GM04503 (cell line): ENCODE results near the gene IPO11.
"Not testable (repeated sequence)": the region's sequence is repeated elsewhere in the genome, so short reads cannot be mapped to it uniquely, and the experiment has no call there.

Experiments
- DNase-seq: peaks from one replicate; pipeline ENCODE4 v3.0.0-alpha.2; 2012; ENCODE audit warnings: low read depth

IPO11 gene

DNA sequence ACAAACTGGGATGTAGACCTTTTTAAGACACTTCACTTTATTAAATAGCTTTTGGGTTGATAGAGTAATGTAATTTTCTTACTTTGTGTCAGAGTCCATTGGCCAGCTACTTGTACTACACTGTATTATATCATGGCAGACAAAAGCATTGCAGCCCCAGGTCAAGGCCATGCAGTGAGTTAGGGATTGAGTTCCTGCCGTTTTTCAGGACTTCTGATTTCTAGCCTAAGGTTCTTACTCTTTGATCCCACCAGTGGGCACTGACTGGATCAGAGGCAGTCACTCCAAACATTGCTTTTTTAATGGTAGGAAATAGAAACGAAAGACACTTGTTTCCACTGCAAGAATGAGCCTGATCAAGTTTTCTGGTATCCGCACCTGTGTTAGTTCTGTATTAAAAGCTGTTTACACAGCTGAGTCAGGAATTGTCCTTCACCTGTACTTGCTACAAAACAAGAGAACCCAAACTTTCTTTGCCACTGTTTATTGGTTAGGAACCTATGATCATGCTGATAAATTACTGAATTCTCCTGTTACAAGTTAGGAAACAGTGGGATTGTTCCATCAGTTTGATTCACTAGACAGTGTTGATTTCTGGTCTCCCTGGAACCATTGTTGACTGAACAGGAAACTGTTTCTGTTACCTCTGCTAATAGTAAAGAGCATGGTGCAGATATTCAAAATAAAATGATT, 188.1 kb downstream of the IPO11 start:
- DNase-seq, result no peak

DNA sequence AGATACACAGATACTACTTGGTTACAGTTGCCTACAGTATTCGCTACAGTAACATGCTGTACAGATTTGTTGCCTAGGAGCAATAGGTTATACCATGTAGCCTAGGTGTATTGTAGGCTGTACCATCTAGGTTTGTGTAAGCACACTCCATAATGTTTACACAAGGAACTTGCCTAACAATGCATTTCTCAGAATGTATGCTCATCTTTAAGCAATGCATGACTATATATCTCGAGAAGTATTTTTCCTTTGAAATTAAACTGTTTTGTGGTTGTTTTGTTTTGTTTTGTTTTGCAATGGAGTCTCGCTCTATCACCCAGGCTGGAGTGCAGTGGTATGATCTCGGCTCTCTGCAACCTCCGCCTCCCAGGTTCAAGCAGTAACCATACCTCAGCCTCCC, 191.4 kb downstream of the IPO11 start:
- DNase-seq, result no peak

DNA sequence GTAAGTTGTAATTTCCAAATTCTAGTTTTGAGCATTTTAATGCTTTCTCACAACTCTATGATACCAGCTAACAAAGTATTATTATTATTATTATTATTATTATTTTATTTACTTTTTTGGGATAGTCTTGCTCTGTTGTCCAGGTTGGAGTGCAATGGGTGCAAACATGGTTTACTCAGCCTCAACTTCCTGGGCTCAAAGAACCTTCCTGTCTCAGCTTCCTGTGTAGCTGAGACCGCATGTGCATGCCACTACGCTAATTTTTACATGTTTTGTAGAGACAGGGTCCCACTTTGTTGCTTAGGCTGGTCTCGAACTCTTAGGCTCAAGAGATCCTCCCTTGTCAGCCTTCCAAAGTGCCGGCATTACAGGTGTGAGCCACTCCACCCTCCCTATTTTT, 193.1 kb downstream of the IPO11 start:
- DNase-seq, result no peak

DNA sequence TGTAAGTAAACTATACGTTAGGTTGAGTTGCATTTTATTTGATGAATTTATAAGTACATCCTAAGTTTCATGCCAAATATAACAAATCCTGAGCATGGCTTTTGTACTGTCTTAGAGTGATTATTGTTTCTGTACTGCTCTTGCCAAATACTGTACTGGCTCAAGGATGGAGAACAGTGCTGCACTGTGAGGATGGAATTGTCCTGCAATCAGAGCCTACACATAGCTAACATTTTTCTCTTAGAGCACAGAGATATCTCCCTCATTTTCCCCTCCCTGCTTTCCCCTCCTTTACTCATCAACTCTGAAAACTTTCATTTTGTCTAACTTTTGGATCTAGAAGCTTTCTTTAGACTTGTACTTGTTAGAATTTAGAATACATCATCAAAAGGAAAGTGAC, 194.3 kb downstream of the IPO11 start:
- no peak for DNase-seq

DNA sequence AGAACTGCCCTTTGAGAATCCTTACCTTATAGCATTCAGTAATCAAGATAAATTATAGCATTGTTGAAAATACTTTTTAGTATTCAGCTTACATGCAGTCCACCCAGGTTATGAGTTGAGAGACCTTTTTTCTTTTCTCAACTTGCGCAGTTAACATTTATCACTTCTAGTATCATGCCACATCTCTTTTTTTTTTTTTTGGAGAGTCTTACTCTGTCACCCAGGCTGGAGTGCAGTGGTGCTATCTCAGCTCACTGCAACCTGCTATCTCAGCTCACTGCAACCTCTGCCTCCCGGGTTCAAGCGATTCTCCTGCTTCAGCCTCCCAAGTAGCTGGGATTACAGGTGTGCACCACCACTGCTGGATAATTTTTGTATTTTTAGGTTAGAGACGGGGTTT, 195.1 kb downstream of the IPO11 start:
- no peak for DNase-seq

DNA sequence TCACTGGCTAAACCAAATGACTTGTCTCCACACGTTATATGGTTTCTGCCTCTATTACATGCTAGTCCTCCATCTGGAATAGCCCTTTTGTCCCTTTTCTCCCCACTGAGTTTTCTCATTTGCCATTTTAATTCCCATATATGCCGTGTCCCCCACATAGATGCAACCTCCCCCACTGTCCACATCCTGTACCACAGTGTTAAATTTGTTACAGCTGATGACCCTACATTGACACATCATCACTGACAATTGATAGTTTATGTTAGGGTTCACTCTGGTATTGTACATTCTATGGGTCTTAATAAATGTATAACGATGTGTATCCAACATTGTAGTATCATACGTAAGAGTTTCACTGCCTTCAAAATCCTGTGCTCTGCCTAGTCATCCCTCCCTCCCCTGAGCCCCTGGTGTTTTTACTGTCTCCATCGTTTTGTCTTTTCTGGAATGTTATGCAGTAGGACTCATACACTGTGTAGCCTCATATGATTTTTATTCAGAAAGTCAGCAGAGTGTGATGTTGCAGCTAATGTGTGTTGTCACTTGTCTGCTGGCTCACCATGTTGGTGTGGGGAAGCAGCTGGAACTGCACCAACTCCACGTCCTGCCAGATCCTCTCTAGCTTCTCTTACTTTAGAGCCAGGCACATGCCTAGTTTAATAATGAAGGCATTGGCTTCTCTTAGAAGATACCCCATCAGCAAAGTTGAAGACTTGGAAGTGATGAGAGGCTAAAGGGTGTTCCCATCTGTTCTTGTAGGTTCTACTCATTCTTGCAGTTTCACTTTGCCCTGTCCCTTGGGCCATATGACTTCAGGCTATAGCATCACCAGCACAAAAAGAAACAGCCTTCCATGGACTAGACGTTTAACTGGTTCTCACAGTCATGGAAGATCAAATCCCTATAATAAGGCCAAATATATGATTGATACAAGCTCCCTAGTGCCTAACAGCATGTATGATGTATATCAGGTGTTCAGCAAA, 196.3 kb downstream of the IPO11 start:
- DNase-seq, result no peak

DNA sequence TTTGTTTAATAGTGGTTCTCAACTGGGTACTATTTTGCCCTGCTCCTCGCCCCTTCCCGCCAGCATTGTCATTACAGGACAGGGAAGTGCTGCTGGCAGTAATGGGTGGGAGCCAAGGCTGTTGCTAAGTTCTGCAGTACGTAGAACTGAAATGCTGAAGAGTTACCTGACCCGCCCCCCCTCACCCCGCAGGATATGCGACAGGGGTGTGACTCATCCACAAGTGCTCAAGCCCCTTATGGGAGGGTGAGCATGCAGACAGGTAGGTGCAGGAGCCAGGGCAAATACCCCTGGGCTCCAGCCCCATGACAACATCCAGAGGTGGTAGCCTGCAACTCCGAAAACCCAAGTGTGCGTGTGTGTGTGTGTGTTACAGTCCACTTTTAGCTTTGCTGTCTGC, 201.8 kb downstream of the IPO11 start:
- DNase-seq, result no peak

DNA sequence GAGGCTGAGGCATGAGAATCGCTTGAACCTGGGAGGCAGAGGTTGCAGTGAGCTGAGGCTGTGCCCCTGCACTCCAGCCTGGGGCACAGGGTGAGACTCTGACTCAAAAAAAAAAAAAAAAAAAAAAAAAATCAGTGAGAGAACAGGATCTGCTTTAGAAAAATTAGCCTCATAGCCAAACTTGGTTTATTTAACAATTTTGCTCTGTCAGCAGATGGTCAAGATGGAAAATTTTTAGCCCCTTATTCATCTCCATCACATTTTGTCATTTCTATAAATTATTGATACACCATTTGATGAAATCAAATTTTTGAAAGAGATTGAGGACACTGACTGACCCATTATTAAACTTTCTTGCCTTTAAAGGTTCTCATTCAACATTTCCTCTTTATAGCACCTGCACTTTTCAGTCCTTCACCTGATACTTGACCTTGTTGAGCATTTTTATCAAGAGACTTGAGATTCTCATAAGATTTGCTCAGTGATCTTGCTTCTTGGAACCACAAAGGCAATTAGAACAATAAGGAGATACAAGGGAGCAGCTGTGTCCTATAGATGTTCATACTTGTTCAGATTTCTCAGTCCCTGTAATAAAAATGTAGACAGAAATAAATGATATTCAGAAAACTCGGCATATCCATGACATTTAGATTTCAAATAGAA, 204.2 kb downstream of the IPO11 start:
- DNase-seq, result no peak

DNA sequence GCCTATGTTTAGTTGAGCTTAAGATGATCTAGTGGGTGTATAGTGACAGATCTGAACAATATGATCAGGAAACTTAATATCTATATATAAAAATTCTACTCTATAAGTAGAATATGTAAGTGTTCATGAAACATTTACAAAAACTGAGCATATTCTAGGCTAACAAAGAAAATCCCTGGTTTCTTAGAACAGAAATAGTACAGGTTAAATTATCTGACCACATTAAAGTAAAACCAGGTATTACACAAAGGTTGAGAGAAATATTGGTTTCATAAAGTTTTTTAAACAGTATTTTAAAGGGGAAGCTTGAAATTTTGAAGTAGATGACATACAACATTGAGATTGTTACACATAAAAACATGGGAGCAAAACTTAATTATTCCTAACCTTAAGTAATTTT, 205.4 kb downstream of the IPO11 start:
- no peak for DNase-seq

DNA sequence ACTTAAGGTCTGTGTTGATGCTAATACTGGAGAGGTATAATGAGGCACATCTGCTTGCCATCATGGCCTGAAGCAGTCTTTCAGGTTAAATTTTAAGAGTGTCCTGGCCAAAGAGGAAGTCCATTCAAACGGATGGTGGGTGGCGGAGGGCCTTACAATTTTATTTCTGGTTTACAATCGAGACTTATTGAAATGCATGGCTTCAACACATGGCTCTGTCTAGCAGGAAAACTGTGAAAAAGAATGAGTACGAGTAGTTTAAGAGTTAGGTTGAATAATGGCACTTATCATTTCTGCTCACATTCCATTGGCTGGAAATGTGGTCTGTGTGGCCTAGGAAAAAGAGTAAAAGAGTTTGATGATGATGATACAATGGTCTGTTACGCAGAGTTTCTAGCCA, 208.2 kb downstream of the IPO11 start:
- DNase-seq, result no peak

DNA sequence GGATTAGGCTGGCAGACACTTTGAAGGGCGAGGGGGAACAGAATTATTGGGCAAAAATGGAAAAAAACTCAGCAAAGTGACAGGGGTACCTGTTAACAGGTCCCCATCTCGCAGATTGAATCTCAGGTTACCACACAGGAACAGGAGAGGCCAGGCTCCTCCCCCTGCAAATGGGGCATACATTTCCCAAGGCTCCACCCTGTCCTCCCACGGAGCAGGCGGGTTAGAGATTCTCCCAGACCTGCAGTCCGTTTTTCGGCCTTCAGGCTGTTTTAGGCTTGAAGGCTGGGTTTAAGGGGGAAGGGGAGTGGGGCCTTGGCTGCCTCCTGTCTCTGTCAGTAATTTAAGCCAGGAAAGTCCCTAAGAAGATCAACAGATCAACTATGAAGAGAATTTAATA, 208.7 kb downstream of the IPO11 start:
- no peak for DNase-seq

DNA sequence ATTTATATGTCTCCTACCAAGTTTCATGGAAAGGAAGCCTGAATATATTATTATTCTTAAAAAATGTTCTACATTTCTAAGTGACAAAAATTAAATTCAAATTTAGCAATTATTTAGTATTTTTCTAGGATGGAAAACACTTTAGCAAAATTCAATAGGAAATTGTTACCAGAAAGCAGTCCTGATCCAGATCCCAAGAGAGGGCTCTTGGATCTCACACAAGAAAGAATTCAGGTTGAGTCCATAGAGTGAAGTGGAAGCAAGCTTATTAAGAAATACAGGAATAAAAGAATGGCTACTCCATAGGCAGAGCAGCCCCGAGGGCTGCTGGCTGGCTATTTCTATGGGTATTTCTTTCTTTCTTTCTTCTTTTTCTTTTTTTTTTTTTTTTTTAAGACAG, 210.7 kb downstream of the IPO11 start:
- DNase-seq, result no peak

DNA sequence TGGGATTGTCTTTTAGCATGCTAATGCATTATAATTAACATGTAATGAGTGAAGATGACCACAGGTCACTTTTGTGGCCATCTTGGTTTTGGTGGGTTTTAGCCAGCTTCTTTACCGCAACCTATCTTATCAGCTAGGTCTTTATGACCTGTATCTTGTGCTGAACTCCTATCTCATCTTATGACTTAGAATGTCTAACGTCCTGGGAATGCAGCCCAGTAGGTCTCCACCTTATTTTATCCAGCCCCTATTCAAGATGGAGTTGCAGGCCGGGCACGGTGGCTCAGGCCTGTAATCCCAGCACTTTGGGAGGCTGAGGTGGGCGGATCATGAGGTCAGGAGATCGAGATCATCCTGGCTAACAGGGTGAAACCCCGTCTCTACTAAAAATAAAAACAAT, 211.9 kb downstream of the IPO11 start:
- not testable (repeated sequence) for DNase-seq

DNA sequence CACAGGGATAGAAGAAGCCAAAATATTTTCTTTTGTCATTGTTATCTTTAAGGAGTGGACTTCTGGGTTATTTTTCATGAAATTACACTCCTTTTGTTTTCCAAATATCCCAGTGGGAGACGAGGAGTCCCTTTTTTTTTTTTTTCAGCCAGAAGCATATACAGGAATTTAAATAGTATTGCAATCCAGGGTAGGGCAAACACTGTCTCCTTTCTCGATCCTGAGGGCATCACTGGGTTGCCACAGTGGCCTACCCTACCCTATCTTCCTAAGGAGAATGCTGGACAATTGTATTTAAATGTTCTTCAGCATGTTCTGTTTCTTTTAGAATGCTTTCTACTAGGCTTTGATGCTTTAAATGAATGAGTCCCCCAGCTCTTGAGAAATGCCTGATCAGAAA, 214.0 kb downstream of the IPO11 start:
- no peak for DNase-seq

DNA sequence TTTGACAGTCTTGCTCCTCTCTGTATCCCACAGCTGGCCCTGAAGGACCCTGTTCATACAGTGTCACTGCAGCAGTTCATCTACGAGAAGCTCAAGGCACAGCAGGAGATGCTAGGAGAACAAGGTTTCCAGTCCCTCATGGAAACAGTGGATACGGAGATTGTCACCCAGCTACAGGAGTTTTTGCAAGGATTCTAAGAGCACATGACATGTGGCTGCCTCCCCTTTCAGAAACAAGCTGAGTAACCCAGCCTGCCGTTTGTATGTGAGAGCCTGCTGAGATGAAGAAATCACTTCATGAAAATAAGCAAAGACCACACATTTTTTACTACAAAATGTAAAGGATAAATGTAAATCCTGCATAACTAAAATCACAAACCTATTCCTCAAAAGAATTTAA, 214.6 kb downstream of the IPO11 start:
- no peak for DNase-seq

DNA sequence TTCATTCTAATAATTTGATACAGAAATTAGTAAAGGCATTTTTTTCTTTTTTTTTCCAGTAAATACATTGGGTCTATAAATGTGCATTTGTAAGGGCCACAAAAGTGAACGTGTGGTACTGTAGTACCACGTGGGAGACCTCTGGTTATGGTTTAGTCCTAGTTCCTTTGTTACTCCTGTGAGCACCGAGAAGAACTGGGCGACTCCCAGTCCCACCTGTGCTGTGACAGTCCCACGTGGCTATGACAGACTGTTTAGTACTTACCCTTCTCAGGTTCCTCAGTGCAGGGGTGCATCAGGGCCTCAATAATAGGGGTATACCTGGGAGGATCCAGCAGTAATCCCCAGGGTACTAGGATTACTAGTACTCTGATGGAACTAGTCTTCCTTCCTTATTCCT, 215.3 kb downstream of the IPO11 start:
- DNase-seq, result no peak

DNA sequence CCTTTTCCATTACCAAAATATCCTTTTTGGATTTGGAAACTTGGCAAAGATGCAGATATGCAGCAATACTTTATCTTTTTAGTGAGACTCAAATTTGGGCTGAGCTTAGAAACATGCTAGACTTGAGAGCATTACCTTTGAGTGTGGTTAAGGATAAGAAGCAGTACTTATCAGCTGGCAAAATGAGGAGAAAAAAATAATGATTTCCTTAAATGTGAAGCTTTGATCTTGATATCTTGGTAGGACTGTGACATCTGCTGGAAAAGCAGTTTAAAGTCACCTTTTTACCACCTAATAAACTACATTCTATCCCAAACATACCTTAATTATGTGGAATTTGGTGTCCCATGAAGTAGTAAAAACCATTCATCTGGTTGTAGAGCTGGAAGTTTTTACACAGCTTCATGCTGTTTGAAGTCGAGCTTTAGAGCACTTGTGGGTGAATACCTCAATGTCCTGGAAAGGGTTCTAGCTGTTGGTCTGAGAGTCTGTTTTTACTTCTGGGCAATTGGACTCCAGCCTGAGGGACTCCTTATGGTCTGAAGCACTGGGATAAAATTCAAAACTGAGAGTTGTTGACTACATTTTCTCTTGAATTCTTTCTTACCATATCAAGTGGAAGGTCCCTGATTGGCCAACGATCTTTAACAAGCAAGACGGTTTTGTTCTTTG, 219.5 kb downstream of the IPO11 start:
- no peak for DNase-seq

DNA sequence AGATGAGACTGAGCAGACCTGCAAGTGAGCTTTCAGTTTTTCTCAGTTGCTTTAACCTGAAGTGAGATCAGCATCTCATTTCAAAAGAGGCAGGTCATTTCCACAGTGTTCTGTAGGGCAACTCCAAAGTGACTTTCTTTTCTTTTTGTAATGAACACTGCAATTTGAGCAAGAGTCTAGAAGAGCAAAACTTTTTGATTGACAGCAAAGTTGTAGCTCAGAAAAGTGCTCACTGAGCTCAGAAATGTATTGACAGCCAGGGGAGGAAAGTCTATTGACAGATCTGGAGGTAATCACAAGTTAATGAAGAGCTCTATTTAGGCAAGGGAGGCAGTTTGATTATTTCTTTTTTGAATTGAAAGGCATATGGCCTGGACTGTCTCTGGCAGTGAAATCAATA, 220.7 kb downstream of the IPO11 start:
- no peak for DNase-seq

DNA sequence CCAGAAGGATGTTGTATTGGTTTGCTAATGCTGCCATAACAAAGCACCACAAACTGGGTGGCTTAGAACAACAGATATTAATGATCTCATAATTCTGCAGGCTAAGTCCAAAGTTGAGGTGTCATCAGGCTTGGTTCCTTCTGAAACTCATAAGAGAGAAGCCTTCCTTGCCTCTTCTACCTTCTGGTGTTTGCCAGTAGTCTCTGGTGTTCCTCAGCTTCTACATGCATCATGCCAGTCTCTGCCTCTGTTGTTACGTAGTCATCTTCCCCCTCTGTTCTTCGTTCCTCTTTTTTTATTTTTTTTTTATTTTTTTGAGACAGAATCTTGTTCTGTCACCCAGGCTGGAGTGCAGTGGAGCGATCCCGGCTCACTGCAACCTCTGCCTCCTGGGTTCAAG, 227.9 kb downstream of the IPO11 start:
- DNase-seq, result no peak

DNA sequence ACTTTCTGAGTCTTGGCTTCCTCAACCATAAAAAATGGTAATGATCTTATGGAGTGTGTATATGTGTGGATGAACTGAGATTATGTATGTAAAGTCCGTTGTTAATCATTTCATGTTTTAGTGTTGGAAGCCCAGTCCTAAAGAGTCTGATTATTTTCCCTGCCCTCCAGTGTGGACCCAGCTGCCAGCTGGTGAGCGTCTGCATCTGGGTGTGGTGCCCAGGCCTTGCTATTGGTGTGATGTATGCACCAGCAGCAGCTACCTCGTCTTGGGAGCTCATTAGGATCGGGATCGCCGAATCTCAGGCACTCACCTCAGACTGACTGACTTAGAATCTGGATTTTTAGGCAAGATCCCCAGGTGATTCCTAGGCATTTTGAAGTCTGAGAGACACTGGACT, 229.9 kb downstream of the IPO11 start:
- no peak for DNase-seq

DNA sequence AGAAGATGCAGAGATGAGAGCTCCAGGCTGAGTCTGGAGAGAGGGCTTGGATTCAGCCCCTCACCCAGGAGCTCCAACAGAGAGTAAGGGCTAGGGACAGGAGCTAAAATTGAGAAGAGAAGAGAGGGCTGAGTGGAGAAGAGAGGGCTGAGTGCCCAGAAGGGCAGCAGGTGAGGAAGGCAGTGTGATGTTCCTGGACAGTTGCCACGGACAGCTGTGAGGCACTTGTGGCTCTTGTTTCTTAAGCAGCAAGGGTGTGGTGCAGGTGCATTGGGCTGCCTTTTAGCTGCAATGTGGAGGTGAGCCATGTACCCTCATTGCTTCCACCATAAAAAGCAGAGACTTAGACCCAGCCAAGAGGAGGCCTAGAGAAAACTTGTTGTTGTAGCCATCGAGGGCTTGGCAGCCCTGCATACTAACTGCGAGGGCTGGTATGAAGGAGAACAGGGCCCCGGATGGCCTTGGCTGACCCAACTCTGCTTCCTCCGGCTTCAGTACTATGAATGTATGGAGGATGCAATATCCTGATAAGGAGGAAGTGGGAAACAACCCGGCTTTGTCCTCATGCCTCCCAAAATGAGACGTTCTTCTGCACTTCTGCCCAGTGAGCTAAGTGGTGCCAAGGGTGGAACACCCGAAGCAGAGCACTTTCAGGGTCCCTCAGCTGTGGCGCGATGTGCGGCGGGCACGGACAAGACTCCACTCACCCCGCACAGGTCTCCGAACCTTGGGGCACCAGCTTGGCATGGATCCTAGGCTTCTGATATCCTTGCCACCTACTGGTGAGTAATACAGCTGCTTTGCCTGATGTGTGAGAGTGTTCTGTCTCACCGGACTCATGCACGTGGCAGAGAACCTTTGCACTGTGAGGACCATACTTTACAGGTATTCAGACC, 231.2 kb downstream of the IPO11 start:
- no peak for DNase-seq
